ENCODE data around the gene MEF2A.
A peak's percentile ranks its signal among the peaks of the same experiment; 100 is the strongest.
"Not testable (repeated sequence)": the region's sequence is repeated elsewhere in the genome, so short reads cannot be mapped to it uniquely, and the experiment has no call there.

MEF2A gene

GRCh38 chr15:99565299-99566156 lies at the start of gene MEF2A:
TSS of gene MEF2A (plus strand) at chr15:99565984. CDS start at chr15:99633120, 67,136 bp downstream.
- DNase-seq: peak; percentile 87 to 90

DNA sequence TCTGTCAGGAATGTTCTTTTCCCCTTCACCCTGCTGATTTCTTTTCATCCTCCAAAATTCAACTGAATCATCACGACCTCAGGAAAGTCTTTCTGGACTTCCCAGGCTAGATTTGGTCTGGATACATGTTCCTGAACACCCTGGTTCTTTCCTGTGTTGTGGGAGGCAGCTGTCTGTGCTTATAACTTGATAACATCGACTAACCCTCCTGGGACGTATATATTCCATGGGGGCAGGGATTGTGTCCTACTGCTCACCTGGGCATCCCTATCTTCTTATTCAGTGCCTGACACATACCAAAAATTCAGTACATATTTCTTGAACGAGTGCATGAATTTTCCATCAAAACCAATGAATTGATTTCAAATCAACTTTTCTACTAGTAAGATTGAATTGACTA lies 47.6 kb upstream of the MEF2A start:
- DNase-seq: no peak

DNA sequence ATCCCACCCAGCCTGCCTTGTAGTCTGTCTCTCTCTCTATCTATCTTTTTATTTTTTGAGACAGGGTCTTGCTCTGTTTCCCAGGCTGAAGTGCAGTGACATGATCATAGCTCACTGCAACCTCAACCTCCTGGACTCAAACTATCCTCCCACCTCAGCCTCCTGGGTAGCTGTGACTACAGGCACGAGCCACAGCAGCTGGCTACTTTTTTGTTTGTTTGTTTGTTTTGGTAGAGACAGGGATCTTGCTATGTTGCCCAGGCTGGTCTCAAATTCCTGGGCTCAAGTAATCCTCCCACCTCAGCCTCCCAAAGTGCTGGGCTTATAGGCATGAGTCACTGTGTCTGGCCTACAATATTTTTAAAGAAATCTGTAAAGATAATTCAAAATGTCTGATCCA lies 46.4 kb upstream of the MEF2A start:
- DNase-seq: not testable (repeated sequence)

GRCh38 chr15:99522288-99522687 lies 43.5 kb upstream of the MEF2A start:
- no peak for DNase-seq

DNA sequence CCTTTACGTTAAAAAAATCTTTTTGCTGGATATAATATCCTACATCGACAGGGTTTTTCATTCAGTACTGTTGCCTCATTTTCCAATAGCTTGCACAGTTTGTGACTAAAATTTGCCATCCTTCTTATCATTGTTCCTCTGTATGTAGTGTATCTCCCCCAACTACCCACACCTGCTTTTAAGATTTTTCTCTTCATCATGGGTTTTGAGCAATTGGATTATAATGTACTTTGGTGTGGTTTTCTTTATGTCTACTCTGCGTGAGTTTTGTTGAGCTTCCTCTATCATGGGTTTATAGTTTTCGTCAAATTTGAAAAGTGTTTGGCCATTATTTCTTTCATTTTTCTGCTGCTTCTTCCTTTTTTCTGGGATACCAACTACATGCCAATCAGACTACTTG lies 39.6 kb upstream of the MEF2A start:
- DNase-seq: no peak

DNA sequence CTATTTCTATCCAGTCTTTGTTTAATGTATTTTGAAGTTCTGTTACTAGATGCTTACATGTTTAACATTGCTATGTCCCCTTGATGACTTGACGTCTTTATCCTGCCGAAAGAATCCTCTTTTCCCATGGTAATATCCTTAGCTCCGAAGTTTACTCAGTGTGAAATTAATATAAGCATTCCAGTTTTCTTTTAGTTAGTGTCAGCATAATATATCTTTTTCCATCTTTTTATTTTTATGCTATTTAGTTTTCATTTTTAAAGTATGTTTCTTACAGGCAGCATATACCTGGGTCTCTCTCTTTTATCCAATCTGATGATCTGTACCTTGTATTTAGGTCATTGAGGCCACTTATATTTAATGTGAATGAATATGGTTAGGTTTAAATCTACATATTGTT lies 39.1 kb upstream of the MEF2A start:
- DNase-seq: no peak

- no peak for DNase-seq
Measured at GRCh38 chr15:99536422-99537040, 29.3 kb upstream of the MEF2A start.

- no peak for DNase-seq
Measured at GRCh38 chr15:99537344-99537743, 28.4 kb upstream of the MEF2A start.

DNA sequence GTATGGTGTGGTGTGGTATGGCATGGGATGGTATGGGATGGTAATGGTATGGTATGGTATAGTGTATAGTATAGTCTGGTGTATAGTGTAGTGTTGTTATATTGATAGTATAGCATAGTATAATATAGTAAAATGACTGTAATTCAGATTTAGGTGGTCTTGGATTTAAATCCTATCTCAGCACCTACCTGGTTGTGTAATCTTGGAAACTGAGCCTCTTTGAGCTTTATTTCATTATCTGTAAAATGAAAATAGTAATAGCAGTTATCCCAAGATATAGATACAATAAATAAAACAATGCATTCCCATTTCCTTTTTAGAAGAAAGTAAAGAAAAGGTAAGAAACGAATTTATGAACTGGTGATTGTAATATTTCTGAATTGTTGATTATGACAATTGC lies 27.5 kb upstream of the MEF2A start:
- DNase-seq: no peak

GRCh38 chr15:99542828-99543227 lies 23.0 kb upstream of the MEF2A start:
- DNase-seq: no peak

DNA sequence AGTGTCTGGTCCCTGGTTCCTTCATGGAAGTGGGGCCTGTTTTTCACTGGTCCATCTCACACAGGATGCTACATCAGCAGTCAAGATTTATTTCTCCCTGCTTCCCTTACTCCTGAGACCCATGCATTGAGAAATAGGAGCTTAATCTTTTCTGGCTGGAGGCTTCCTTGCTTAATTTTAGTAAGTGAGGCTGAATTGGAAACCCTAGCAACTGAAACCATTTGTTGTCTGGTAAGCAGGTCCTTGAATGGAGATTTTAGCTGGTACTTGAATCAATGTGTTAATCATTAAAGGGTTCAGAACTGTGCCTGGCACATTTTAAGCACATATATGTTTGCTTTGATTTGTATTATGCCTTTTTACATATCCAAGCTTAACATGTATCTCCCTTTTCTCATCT lies 20.2 kb upstream of the MEF2A start:
- DNase-seq: no peak

GRCh38 chr15:99546441-99547100 lies 19.2 kb upstream of the MEF2A start:
- DNase-seq: no peak

DNA sequence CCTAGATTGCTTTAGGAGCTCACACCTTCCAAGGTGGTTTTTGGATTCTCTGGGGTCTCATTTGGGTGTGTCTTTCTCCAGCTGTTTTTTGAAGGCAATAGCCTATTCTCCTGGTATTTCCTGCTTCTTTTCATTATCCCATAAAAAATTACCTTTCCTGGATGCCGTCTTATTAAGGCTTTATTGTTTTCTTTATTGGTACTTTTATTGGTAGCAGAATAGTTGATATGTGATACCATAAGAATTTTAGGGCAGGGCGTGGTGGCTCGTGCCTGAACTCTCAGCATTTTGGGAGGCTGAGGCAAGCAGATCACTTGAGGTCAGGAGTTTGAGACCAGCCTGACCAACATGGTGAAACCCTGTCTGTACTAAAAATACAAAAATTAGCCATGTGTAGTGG lies 18.3 kb upstream of the MEF2A start:
- no peak for DNase-seq

DNA sequence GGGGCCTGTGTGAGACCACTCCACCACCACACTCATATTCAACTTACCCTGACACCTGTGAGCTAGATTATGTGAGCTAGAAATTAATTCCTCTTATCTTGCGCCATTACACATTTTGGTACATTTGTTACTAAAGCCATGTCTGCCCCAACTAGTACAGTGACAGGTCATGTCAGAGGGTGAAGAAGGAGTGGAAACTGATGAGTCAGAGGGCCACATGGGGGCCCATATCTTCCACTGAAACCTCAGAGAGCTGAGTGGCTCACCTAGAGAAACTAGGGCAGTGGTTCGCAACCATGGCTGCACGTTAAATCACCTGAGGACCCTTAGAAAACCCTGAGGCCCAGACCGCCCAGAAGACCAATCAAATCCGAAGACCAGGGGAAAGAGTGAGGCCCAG lies 15.7 kb upstream of the MEF2A start:
- DNase-seq: no peak

- DNase-seq: no peak
Measured at GRCh38 chr15:99552111-99552510, 13.7 kb upstream of the MEF2A start.

DNA sequence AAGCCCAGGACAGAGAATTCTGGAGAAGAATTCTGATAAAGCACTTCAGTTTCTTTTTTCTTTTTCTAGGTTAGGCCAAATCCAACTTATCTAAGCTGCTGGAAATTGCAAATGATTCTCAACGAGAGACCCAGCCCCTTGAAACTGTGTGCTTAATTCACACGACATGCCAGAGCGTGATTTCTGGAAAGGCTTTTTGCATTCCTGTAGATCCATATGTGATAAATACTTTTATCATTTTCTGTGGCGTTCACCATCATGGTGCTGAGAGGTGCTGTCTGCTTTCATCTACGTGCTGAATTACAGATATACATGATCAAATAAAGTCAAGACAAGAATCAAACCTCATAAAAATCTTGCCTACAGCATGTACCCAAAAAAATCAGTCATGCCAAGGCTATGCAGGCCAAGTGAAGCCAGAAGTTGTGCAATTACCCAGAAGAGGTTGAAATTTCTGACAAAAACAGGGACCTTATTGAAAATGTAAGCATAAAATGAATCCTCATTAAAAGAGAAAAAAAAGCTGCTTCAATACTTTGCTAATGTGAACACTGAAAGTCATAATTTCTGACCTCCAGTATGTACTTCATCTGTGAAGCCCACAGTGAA lies 10.8 kb upstream of the MEF2A start:
- no peak for DNase-seq

DNA sequence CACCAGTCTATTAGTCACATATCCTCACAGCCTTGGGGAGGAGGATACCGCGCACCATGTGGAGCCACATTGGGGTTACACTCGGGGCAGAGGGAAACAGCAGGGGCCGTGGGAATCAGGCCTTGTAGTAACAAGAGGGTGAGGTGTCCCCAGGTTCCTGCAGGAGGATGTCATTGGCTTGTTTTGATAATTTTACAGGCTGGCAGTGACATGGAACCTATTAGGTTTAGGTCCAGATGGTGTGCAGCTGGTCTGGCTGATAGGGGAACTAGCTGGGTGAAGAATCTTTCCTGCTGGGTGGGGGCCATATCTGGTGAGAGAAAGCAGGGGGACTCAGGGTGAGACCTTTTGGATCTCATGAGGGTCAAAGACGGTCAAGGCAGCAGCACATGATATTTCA lies 9.8 kb upstream of the MEF2A start:
- no peak for DNase-seq

- no peak for DNase-seq
Measured at GRCh38 chr15:99556578-99556977, 9.2 kb upstream of the MEF2A start.

- DNase-seq: no peak
Measured at GRCh38 chr15:99558084-99558483, 7.7 kb upstream of the MEF2A start.

- DNase-seq: no peak
Measured at GRCh38 chr15:99558571-99558970, 7.2 kb upstream of the MEF2A start.

- no peak for DNase-seq
Measured at GRCh38 chr15:99561476-99562230, 4.1 kb upstream of the MEF2A start.

DNA sequence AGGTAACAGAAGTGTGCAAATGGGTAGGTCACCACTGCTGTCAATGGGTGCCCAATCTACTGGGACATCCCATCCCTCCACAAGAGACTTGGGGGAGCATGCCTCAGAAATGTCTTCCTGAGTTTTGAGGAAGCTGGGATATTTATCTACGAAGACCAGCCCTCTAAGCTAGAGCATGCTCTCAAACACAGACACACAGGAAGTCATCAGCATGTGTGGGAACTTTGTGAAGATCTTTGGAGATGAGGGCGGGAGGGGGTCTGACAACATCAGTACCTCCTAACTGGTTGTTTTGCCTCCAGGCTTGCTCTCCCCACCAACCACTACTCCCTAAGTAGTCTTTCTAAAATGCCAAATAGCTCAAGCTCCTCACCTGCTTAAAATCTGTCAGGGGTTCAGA lies 3.5 kb upstream of the MEF2A start:
- no peak for DNase-seq
